Body of pancreas (tissue), 4 donors: ENCODE data around the gene STX8.

Experiments
- CTCF ChIP-seq, 7 experiments: fragments of 450-650 bp in 4 of 7; fragments of 200-600 bp in 3 of 7; sonication (generic) in 3 of 7; IDR thresholded peaks; one replicate each; pipeline ENCODE4 v1.5.1; 2016 to 2019; ENCODE audit warnings: antibody characterized with exemption in 7 of 7
- POLR2A ChIP-seq, 3 donors: fragments of 450-650 bp; IDR thresholded peaks; one replicate each; pipeline ENCODE4 v1.6.1; 2016; ENCODE audit warnings: antibody characterized with exemption in 3 of 3, mild to moderate bottlenecking in 2 of 3

GRCh38 chr17:9403257-9403656 is 172.4 kb downstream of the STX8 start:
- TF ChIP-seq CTCF (IDR thresholded peaks at IDR 0.05): no peak
- TF ChIP-seq POLR2A (IDR thresholded peaks at IDR 0.05): no peak
